Activated B cell treated with CpG ODN at 0.5 μM for 24 hours (primary cell): ENCODE results near the gene RAB6A. TPM values are rescaled to one million over a fixed set of nuclear protein-coding genes. Genes with fewer than 3 reads are reported as not detected.

ENCODE experiments used
- ATAC-seq: fragments of 200-7000 bp; cut with Tn5 transposase; one replicate; pipeline ENCODE4 v1.10.0; 2021; ENCODE audit warnings: low read depth, mild to moderate bottlenecking, moderate library complexity
- CTCF ChIA-PET: fragments of 350-600 bp; sonication (Branson Sonifier 250); formaldehyde crosslinking; loops from one replicate; lab custom pipeline; 2021; ENCODE audit warnings: antibody characterized with exemption; lab: Charles Lee
- POLR2A ChIA-PET: fragments of 350-600 bp; sonication (Branson Sonifier 250); formaldehyde crosslinking; loops from one replicate; lab custom pipeline; 2021; ENCODE audit warnings: antibody characterized with exemption; lab: Charles Lee
- DNase-seq: peaks from one replicate; pipeline ENCODE4 v3.0.0; 2022
- H3K27ac Mint-ChIP-seq: one replicate; pipeline ENCODE4 v1.8.0; 2020; ENCODE audit warnings: mixed read lengths
- H3K27me3 Mint-ChIP-seq: one replicate; pipeline ENCODE4 v1.8.0; 2021; ENCODE audit warnings: mixed read lengths
- H3K36me3 Mint-ChIP-seq: one replicate; pipeline ENCODE4 v1.8.0; 2021; ENCODE audit warnings: low read depth, mixed read lengths
- H3K4me1 Mint-ChIP-seq: one replicate; pipeline ENCODE4 v1.8.0; 2021; ENCODE audit warnings: mixed read lengths
- H3K4me3 Mint-ChIP-seq: one replicate; pipeline ENCODE4 v1.8.0; 2020; ENCODE audit warnings: mild to moderate bottlenecking, mixed read lengths
- H3K9me3 Mint-ChIP-seq: one replicate; pipeline ENCODE4 v1.8.0; 2020; ENCODE audit warnings: mixed read lengths
- intact Hi-C: fragments of 100-400 bp; cut with micrococcal nuclease; formaldehyde crosslinking; loops from one replicate; pipeline ENCODE4 v1.15.1; 2024
- total RNA-seq: library from RNA; stranded (reverse); gene quantifications from 2 replicates; pipeline ENCODE4 v1.2.3, GENCODE V29; 2022
- TF ChIP-seq, protein P1 (sequence below): fragments of 200-600 bp; IDR thresholded peaks from one replicate; pipeline ENCODE4 v1.8.0; 2022; ENCODE audit warnings: antibody characterized with exemption, mild to moderate bottlenecking

RAB6A gene
- total RNA-seq, 1 donor from 2014 or later = 53.3 TPM

DNA sequence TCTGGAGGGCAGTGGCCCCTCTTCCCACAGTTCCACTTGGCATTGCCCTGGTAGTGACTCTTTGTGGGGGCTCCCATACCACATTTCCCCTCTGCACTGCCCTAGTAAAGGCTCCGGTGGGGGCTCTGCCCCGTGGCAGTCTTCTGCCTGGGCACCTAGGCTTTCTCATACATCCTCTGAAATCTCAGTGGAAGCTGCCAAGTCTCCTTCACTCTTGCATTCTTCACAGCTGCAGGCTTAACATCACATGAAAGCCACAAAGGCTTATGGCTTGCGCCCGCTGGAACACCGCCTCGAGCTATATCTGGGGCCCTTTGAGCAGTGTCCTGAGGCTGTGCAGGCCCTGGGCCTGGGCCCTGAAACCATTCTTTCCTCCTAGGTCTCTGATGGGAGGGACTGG lies 89.2 kb downstream of the RAB6A start:
- no peak for ATAC-seq
- H3K27ac Mint-ChIP-seq = no peak overlapping the region
- no peaks in the 10 kb centered on the region for H3K27me3 Mint-ChIP-seq
- DNase-seq = no peak
- no peaks in the 10 kb centered on the region for H3K4me1 Mint-ChIP-seq
- no peak overlapping the region for H3K4me3 Mint-ChIP-seq
- TF ChIP-seq, protein P1, sequence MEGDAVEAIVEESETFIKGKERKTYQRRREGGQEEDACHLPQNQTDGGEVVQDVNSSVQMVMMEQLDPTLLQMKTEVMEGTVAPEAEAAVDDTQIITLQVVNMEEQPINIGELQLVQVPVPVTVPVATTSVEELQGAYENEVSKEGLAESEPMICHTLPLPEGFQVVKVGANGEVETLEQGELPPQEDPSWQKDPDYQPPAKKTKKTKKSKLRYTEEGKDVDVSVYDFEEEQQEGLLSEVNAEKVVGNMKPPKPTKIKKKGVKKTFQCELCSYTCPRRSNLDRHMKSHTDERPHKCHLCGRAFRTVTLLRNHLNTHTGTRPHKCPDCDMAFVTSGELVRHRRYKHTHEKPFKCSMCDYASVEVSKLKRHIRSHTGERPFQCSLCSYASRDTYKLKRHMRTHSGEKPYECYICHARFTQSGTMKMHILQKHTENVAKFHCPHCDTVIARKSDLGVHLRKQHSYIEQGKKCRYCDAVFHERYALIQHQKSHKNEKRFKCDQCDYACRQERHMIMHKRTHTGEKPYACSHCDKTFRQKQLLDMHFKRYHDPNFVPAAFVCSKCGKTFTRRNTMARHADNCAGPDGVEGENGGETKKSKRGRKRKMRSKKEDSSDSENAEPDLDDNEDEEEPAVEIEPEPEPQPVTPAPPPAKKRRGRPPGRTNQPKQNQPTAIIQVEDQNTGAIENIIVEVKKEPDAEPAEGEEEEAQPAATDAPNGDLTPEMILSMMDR = no peak
- ChIA-PET POLR2A (interaction anchor here (0.6 kb wide), 1 partner anchor 28 kb away, joined by 5 read pairs; no protein-coding TSS in a partner anchor), CTCF (no interaction called here)
- H3K9me3 Mint-ChIP-seq = no peaks in the 10 kb centered on the region
- peaks cover 8% of the 10 kb centered on the region for H3K36me3 Mint-ChIP-seq
- intact Hi-C loops = no loop called here

DNA sequence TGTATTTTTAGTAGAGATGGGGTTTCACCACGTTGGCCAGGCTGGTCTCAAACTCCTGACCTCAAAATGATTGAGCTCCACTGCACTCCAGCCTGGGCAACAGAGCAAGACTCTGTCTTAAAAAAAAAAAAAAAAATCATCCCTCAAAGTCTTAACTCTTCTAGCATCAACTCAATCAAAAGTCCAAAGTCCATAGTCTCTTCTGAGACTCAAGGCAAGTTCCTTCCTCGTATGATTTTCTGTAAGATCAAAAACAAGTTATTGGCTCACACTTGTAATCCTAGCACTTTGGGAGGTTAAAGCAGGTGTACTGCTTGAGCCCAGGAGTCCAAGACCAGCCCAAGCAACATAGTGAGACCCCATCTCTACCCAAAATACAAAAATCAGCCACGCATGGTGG lies 90.1 kb downstream of the RAB6A start:
- CTCF ChIA-PET = interaction anchor here (0.6 kb wide), 1 partner anchor 123 kb away, joined by 3 read pairs; no protein-coding TSS in a partner anchor
- ATAC-seq (no peak), DNase-seq (no peak)
- no peak overlapping the region for H3K27ac Mint-ChIP-seq
- H3K36me3 Mint-ChIP-seq = peaks cover 6% of the 10 kb centered on the region
- H3K4me1 Mint-ChIP-seq = no peaks in the 10 kb centered on the region
- H3K9me3 Mint-ChIP-seq = no peaks in the 10 kb centered on the region
- TF ChIP-seq, protein P1 = no peak
- POLR2A ChIA-PET = no interaction called here
- intact Hi-C loops = no loop called here
- H3K27me3 Mint-ChIP-seq = no peaks in the 10 kb centered on the region
- no peak overlapping the region for H3K4me3 Mint-ChIP-seq

DNA sequence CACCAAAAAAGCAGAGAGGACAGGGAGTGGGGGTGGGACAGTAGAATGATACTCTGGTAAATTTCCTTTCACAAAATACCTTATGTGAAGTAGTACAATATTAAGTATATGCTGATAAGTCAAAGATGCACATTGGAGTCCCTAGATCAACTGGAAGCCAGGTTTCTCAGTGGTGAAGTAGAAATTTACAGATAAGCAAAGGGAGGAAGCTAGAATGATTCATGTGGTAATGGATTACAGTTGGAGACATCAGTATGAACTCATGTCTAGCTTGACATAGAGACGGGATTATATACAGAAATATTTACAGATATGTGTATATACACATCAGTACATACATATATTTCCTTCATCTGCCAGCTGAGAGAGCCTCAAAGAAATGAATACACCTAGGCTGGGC lies 93.0 kb downstream of the RAB6A start:
- H3K36me3 Mint-ChIP-seq = no peaks in the 10 kb centered on the region
- H3K27ac Mint-ChIP-seq = no peak overlapping the region
- CTCF ChIA-PET = no interaction called here
- TF ChIP-seq, protein P1 = no peak
- H3K4me3 Mint-ChIP-seq = no peak overlapping the region
- no peaks in the 10 kb centered on the region for H3K9me3 Mint-ChIP-seq
- no peaks in the 10 kb centered on the region for H3K4me1 Mint-ChIP-seq
- ATAC-seq (no peak), DNase-seq (no peak)
- intact Hi-C loops = no loop called here
- no peaks in the 10 kb centered on the region for H3K27me3 Mint-ChIP-seq
- POLR2A ChIA-PET = no interaction called here

DNA sequence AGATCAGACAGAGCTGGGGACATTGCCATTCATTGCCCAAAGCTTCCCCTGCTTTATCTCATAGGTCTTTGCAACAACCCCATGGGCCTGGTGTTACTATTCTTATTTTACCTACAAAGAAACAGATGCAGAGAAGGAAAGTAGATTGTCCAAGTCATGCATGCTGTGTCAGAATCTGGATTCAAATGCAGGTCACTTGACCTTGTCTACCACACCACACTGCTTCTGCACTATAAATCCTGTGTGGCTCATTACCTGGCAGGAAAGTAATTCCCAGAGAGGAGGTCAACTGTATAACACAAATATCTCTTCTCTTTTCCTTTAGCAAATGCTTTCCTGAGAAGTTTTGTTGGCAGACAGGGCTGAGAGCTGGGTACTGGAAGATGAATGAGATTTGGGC lies 96.0 kb downstream of the RAB6A start:
- TF ChIP-seq, protein P1 = no peak
- ChIA-PET POLR2A (no interaction called here), CTCF (interaction anchor here (1.5 to 7.2 kb wide), 2 partner anchors 39 to 314 kb away, joined by 4 to 91 read pairs; no protein-coding TSS in a partner anchor)
- ATAC-seq (no peak), DNase-seq (no peak)
- Mint-ChIP-seq H3K4me3 (no peak overlapping the region), H3K36me3 (no peaks in the 10 kb centered on the region), H3K27me3 (no peaks in the 10 kb centered on the region), H3K9me3 (no peaks in the 10 kb centered on the region), H3K4me1 (peaks cover 3% of the 10 kb centered on the region), H3K27ac (no peak overlapping the region)
- intact Hi-C loops = no loop called here

DNA sequence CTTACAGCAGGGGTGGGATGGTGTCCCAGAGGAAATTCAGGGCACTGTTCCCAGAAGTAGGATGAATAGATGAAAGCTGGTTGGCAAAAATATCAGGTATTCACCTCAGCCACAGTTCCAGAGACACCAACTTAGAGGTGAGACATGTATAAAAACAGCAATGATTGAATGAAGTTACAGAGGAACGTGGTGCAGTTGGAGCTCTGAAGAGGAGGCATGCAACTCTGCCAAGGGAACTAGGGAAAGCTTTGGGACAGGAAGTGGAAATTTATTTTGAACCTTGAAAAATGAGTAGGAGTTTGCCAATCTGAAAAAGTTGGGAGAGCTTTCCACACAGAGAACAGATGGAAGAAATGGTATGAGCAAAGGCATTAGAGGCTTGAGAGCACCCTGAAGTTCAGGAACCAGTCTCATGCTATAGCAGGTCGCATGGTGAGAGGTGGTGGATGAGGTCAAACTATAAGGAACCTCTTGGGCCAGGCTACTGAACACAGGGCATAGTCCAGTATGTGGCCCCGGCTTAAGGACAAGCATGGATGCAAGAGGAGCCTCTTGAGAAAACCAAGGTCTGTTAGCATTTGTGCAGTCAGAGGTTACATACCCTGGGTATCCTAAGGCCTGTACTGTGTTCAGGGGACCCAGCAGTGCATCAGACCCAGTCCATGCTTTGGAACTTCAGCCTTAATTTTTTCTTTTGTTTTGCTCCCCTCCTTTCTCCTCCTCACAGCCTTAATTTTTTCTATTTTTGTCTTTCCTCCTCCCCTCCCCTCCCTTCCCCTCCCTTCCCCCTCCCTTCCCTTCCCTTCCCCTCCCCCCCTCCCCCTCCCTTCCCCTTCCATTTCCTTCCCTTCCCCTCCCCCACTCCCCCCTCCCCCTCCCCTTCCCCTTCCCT lies 97.0 kb downstream of the RAB6A start:
- CTCF ChIA-PET = interaction anchor here (5.9 to 7.2 kb wide), 2 partner anchors 39 to 313 kb away, joined by 91 to 112 read pairs; no protein-coding TSS in a partner anchor
- no peak overlapping the region for H3K4me3 Mint-ChIP-seq
- no peak for DNase-seq
- H3K27ac Mint-ChIP-seq = no peak overlapping the region
- H3K36me3 Mint-ChIP-seq = no peaks in the 10 kb centered on the region
- TF ChIP-seq, protein P1 = no peak
- peaks cover 3% of the 10 kb centered on the region for H3K4me1 Mint-ChIP-seq
- POLR2A ChIA-PET = interaction anchor here (0.6 kb wide), 1 partner anchor 21 kb away, joined by 3 read pairs; no protein-coding TSS in a partner anchor
- intact Hi-C loops = no loop called here
- no peaks in the 10 kb centered on the region for H3K27me3 Mint-ChIP-seq
- ATAC-seq = no peak
- no peaks in the 10 kb centered on the region for H3K9me3 Mint-ChIP-seq
